B cell (primary cell): Measurements from ENCODE around the gene SERP1. TPM values are rescaled to one million over a fixed set of nuclear protein-coding genes. Genes with fewer than 3 reads are reported as not detected.

Experiments used
- ATAC-seq: fragments of 200-7000 bp; cut with Tn5 transposase; one replicate; pipeline ENCODE4 v1.10.0; 2021; ENCODE audit warnings: low read depth, mild to moderate bottlenecking, moderate number of reproducible peaks, moderate library complexity
- CTCF ChIA-PET: fragments of 350-600 bp; sonication (Branson Sonifier 250); formaldehyde crosslinking; loops from one replicate; lab custom pipeline; 2021; ENCODE audit warnings: antibody characterized with exemption, inconsistent platforms; lab: Charles Lee
- POLR2A ChIA-PET: fragments of 350-600 bp; sonication (Branson Sonifier 250); formaldehyde crosslinking; loops from one replicate; lab custom pipeline; 2021; ENCODE audit warnings: antibody characterized with exemption; lab: Charles Lee
- DNase-seq: peaks from one replicate; pipeline ENCODE4 v3.0.0; 2013
- H2AFZ ChIP-seq: 2 replicates; pipeline ENCODE4 v1.6.1; 2012; ENCODE audit warnings: mild to moderate bottlenecking, low read depth, low read length; ENCODE audit not compliant: insufficient read depth, poor library complexity, severe bottlenecking
- H3K27ac ChIP-seq, 2 donors: 1 replicate in 1 of 2; 2 replicates in 1 of 2; pipeline ENCODE4 v1.5.1; 2012 to 2013; ENCODE audit warnings: low read length in 2 of 2, mild to moderate bottlenecking in 2 of 2, moderate library complexity in 1 of 2
- H3K27me3 ChIP-seq, 4 experiments: fragments of 200-600 bp in 1 of 4; sonication (generic) in 1 of 4; replicated peaks in 1 of 4; 1 replicate in 2 of 4; 2 replicates in 2 of 4; pipeline versions ENCODE4 v1.6.1 to v1.7.0; 2013 to 2016; ENCODE audit warnings: low read length in 3 of 4, mild to moderate bottlenecking in 2 of 4, mixed read lengths in 1 of 4, moderate library complexity in 1 of 4; ENCODE audit not compliant: insufficient read depth in 4 of 4, control insufficient read depth in 3 of 4; ENCODE audit errors: control extremely low read depth in 1 of 4
- H3K36me3 ChIP-seq, 2 experiments: replicated peaks in 1 of 2; 1 replicate in 1 of 2; 2 replicates in 1 of 2; pipeline versions ENCODE4 v1.6.1 to v1.7.1; 2013; ENCODE audit warnings: low read length in 1 of 2; ENCODE audit not compliant: insufficient read depth in 2 of 2, control insufficient read depth in 1 of 2; ENCODE audit errors: control extremely low read depth in 1 of 2, extremely low read depth in 1 of 2
- H3K4me1 ChIP-seq, 2 donors: fragments of 200-600 bp in 1 of 2; sonication (generic) in 1 of 2; 1 replicate in 1 of 2; 2 replicates in 1 of 2; pipeline versions ENCODE4 v1.5.1 to v1.6.1; 2013 to 2017; ENCODE audit warnings: low read length in 2 of 2; ENCODE audit not compliant: control insufficient read depth in 2 of 2, insufficient read depth in 2 of 2
- H3K4me2 ChIP-seq: replicated peaks from 2 replicates; pipeline ENCODE3; 2012; ENCODE audit warnings: mild to moderate bottlenecking, low read depth, low read length; ENCODE audit not compliant: poor library complexity, severe bottlenecking
- H3K4me3 ChIP-seq, 5 experiments: fragments of 200-600 bp in 1 of 5; sonication (generic) in 1 of 5; 1 replicate in 3 of 5; 2 replicates in 2 of 5; pipeline versions ENCODE4 v1.5.1 to v1.7.0; 2011 to 2016; ENCODE audit warnings: low read length in 4 of 5, mild to moderate bottlenecking in 4 of 5, low read depth in 2 of 5, control low read depth in 1 of 5, moderate library complexity in 1 of 5; ENCODE audit not compliant: insufficient read depth in 1 of 5; ENCODE audit errors: control extremely low read depth in 1 of 5, extremely low read depth in 1 of 5
- H3K79me2 ChIP-seq: fragments of 200-600 bp; sonication (generic); one replicate; pipeline ENCODE4 v1.6.0; 2016; ENCODE audit warnings: low read length; ENCODE audit not compliant: control insufficient read depth, insufficient read depth
- H3K9ac ChIP-seq: fragments of 200-600 bp; sonication (generic); 2 replicates; pipeline ENCODE4 v1.6.1; 2017; ENCODE audit warnings: mild to moderate bottlenecking, low read length, moderate library complexity
- H3K9me3 ChIP-seq, 3 donors: one replicate each; pipeline versions ENCODE4 v1.6.1 to v1.7.1; 2013; ENCODE audit warnings: low read length in 2 of 3; ENCODE audit not compliant: control insufficient read depth in 2 of 3, insufficient read depth in 1 of 3; ENCODE audit errors: control extremely low read depth in 1 of 3
- H4K20me1 ChIP-seq: 2 replicates; pipeline ENCODE4 v1.6.0; 2012; ENCODE audit warnings: mild to moderate bottlenecking, low read length; ENCODE audit not compliant: insufficient read depth, control insufficient read depth, poor library complexity, severe bottlenecking
- H3K27ac Mint-ChIP-seq: one replicate; pipeline ENCODE4 v1.8.0; 2021; ENCODE audit warnings: mixed read lengths
- H3K27me3 Mint-ChIP-seq: one replicate; pipeline ENCODE4 v1.8.0; 2021; ENCODE audit warnings: mixed read lengths
- H3K4me1 Mint-ChIP-seq: one replicate; pipeline ENCODE4 v1.8.0; 2021; ENCODE audit warnings: mixed read lengths
- H3K4me3 Mint-ChIP-seq: one replicate; pipeline ENCODE4 v1.8.0; 2021; ENCODE audit warnings: mixed read lengths
- H3K9me3 Mint-ChIP-seq: one replicate; pipeline ENCODE4 v1.8.0; 2022; ENCODE audit warnings: mixed read lengths; ENCODE audit not compliant: insufficient read depth
- EZH2 ChIP-seq: IDR thresholded peaks from 2 replicates; pipeline ENCODE4 v1.6.1; 2012; ENCODE audit warnings: borderline replicate concordance, low read depth, mild to moderate bottlenecking, moderate library complexity, low read length; ENCODE audit not compliant: insufficient read depth, poor library complexity, severe bottlenecking
- WGBS: methylation state at CpG from one replicate; pipeline ENCODE4 v1.1.5; 2013; ENCODE audit warnings: missing lambda C conversion rate; ENCODE audit not compliant: insufficient coverage; 5-methylcytosine and 5-hydroxymethylcytosine counted together
- intact Hi-C: fragments of 100-400 bp; cut with micrococcal nuclease; formaldehyde crosslinking; loops from one replicate; pipeline ENCODE4 v1.10.0; 2022
- polyA plus RNA-seq: library from polyadenylated mRNA; depleted of rRNA; stranded (reverse); fragments of >200 nt; gene quantifications from 2 replicates; pipeline ENCODE4 v1.2.3, GENCODE V29; 2012
- total RNA-seq, 2 donors: library from RNA; stranded (reverse); fragments of 120-200 nt in 1 of 2; gene quantifications; 1 replicate in 1 of 2; 2 replicates in 1 of 2; pipeline versions ENCODE4 v1.2.3 to v1.2.4, GENCODE V29; 2013 to 2022
- TF ChIP-seq, protein P1 (sequence below): fragments of 200-600 bp; IDR thresholded peaks from one replicate; pipeline ENCODE4 v1.8.0; 2022; ENCODE audit warnings: antibody characterized with exemption, mild to moderate bottlenecking

Gene SERP1
- total and polyA plus RNA-seq, 2 donors (not counting 1 experiment from before 2014, with no cell fraction given), result 84.6 to 114 TPM

DNA sequence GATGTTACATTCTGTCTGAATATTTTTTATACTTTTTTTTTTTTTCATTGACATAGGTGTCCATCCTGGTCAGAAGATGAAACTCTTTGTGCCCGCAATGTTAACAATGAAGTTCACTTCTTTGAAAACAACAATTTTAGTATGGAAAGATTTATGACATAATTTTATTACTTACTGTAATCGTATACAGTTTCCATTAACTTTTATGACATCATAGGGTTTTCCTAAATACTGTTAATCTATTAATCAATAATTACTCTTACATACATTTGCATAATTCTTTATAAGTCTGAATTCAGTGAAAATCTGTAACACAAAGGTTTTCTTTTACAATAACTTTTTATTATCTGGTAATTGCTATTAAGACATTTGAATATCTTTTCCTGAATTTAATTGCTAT lies 17.9 kb upstream of the SERP1 start:
- no peak overlapping the region for H3K27ac ChIP-seq
- ATAC-seq, result no peak
- DNase-seq, result no peak
- no peaks in the 10 kb centered on the region for H3K27me3 ChIP-seq
- intact Hi-C loops, result no loop called here
- H2AFZ ChIP-seq, result no peak overlapping the region
- no peak for TF ChIP-seq EZH2
- TF ChIP-seq, protein P1, sequence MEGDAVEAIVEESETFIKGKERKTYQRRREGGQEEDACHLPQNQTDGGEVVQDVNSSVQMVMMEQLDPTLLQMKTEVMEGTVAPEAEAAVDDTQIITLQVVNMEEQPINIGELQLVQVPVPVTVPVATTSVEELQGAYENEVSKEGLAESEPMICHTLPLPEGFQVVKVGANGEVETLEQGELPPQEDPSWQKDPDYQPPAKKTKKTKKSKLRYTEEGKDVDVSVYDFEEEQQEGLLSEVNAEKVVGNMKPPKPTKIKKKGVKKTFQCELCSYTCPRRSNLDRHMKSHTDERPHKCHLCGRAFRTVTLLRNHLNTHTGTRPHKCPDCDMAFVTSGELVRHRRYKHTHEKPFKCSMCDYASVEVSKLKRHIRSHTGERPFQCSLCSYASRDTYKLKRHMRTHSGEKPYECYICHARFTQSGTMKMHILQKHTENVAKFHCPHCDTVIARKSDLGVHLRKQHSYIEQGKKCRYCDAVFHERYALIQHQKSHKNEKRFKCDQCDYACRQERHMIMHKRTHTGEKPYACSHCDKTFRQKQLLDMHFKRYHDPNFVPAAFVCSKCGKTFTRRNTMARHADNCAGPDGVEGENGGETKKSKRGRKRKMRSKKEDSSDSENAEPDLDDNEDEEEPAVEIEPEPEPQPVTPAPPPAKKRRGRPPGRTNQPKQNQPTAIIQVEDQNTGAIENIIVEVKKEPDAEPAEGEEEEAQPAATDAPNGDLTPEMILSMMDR, result no peak
- H4K20me1 ChIP-seq, result peaks cover 5% of the 10 kb centered on the region
- no peak overlapping the region for H3K4me3 ChIP-seq
- Mint-ChIP-seq H3K27me3 (no peaks in the 10 kb centered on the region), H3K27ac (no peak overlapping the region), H3K4me1 (no peaks in the 10 kb centered on the region), H3K9me3 (no peaks in the 10 kb centered on the region), H3K4me3 (no peak overlapping the region)
- ChIA-PET POLR2A (no interaction called here), CTCF (no interaction called here)
- WGBS, result no CpG with 5 or more reads among the region's 2 CpGs
- H3K4me1 ChIP-seq, result no peaks in the 10 kb centered on the region
- H3K9ac ChIP-seq, result no peak overlapping the region
- peaks cover 4% of the 10 kb centered on the region for H3K79me2 ChIP-seq
- H3K36me3 ChIP-seq, result peaks cover 14 to 32% of the 10 kb centered on the region in 2 experiments
- H3K9me3 ChIP-seq, result no peaks in the 10 kb centered on the region
- no peak overlapping the region for H3K4me2 ChIP-seq

DNA sequence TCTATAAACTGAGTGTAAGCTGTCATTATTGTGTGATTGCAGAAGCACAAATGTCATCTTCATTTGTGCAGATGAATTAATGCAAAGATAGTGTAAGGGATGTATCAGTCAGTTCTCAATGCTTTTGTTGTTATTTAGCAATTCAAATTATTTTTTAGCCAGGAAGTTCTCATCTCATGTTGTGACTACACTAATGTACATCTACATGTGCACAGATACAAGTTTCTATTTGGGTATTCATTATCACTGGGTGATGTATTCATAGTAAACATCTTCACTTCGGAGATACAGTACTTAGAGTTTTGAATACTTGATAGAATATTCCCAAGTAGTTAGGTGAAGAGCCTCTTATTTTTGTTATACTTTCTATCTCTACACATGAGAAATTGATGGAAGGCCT lies 11.4 kb upstream of the SERP1 start:
- H3K4me3 Mint-ChIP-seq, result no peak overlapping the region
- DNase-seq, result no peak
- no peak overlapping the region for H3K27ac Mint-ChIP-seq
- H3K36me3 ChIP-seq, result peaks cover 1 to 43% of the 10 kb centered on the region in 2 experiments
- H3K4me3 ChIP-seq, result no peak overlapping the region
- ChIA-PET POLR2A (no interaction called here), CTCF (no interaction called here)
- H3K79me2 ChIP-seq, result peaks cover 37% of the 10 kb centered on the region
- peaks cover 29% of the 10 kb centered on the region for H4K20me1 ChIP-seq
- WGBS, result no CpG with 5 or more reads among the region's 1 CpG
- ATAC-seq, result no peak
- H3K9me3 ChIP-seq, result no peaks in the 10 kb centered on the region
- H3K4me2 ChIP-seq, result no peak overlapping the region
- no peak overlapping the region for H3K27ac ChIP-seq
- no peaks in the 10 kb centered on the region for H3K4me1 ChIP-seq
- no peak overlapping the region for H2AFZ ChIP-seq
- no peaks in the 10 kb centered on the region for H3K9me3 Mint-ChIP-seq
- H3K9ac ChIP-seq, result no peak overlapping the region
- H3K27me3 Mint-ChIP-seq, result no peaks in the 10 kb centered on the region
- no peaks in the 10 kb centered on the region for H3K27me3 ChIP-seq
- no peaks in the 10 kb centered on the region for H3K4me1 Mint-ChIP-seq
- TF ChIP-seq, protein P1, result no peak
- no peak for TF ChIP-seq EZH2
- intact Hi-C loops, result no loop called here
